Measurements from ENCODE around the gene ITIH3.

ITIH3 gene

GRCh38 chr3:52827441-52827840, 32.8 kb downstream of the ITIH3 start:
- FAIRE-seq, result peak; percentile 31
- peak; percentile 57 for DNase-seq (ENCODE audit: low spot score)

- DNase-seq (ENCODE audit: low spot score) (peak; percentile 84), FAIRE-seq (peak; percentile 83)
These were observed 33.3 kb downstream of the ITIH3 start for GRCh38 chr3:52827866-52828376.

- DNase-seq (ENCODE audit: low spot score) (no peak), FAIRE-seq (no peak)
These were observed 34.9 kb downstream of the ITIH3 start for GRCh38 chr3:52829482-52829881.

- no peak for FAIRE-seq
- no peak for DNase-seq (ENCODE audit: low spot score)
These were observed 35.4 kb downstream of the ITIH3 start for GRCh38 chr3:52829906-52830463.

GRCh38 chr3:52830535-52831258, 36.1 kb downstream of the ITIH3 start, which contains the start of gene ITIH4:
Gene ITIH4, minus strand, starts transcription at chr3:52830672. Its CDS starts 30 bp downstream, at chr3:52830642.
- DNase-seq (ENCODE audit: low spot score) (no peak), FAIRE-seq (no peak)

GRCh38 chr3:52831500-52832301, 37.1 kb downstream of the ITIH3 start:
- peak; percentile 81 for FAIRE-seq
- peak; percentile 82 for DNase-seq (ENCODE audit: low spot score)

GRCh38 chr3:52833202-52833601, 38.6 kb downstream of the ITIH3 start:
- FAIRE-seq (no peak), DNase-seq (ENCODE audit: low spot score) (no peak)

- no peak for DNase-seq (ENCODE audit: low spot score)
- no peak for FAIRE-seq
These were observed 40.4 kb downstream of the ITIH3 start, which contains the start of gene MUSTN1 for GRCh38 chr3:52834871-52835501. Gene MUSTN1, minus strand, starts transcription at chr3:52835019. Its CDS starts 71 bp downstream, at chr3:52834948.

GRCh38 chr3:52835766-52836470, 41.3 kb downstream of the ITIH3 start:
- DNase-seq (ENCODE audit: low spot score) (no peak), FAIRE-seq (no peak)

GRCh38 chr3:52836471-52836845, 41.9 kb downstream of the ITIH3 start:
- no peak for DNase-seq (ENCODE audit: low spot score)
- no peak for FAIRE-seq

- DNase-seq (ENCODE audit: low spot score) (no peak), FAIRE-seq (no peak)
These were observed 42.4 kb downstream of the ITIH3 start for GRCh38 chr3:52836986-52837385.

GRCh38 chr3:52838561-52839267, 44.1 kb downstream of the ITIH3 start:
- DNase-seq (ENCODE audit: low spot score), result no peak
- FAIRE-seq, result no peak

- FAIRE-seq (no peak), DNase-seq (ENCODE audit: low spot score) (no peak)
These were observed 44.6 kb downstream of the ITIH3 start for GRCh38 chr3:52839268-52839575.

GRCh38 chr3:52839892-52840545, 45.4 kb downstream of the ITIH3 start:
- FAIRE-seq (no peak), DNase-seq (ENCODE audit: low spot score) (no peak)

- DNase-seq (ENCODE audit: low spot score) (no peak), FAIRE-seq (no peak)
These were observed 46.8 kb downstream of the ITIH3 start for GRCh38 chr3:52841211-52841980.

- DNase-seq (ENCODE audit: low spot score) (no peak), FAIRE-seq (no peak)
These were observed 47.4 kb downstream of the ITIH3 start for GRCh38 chr3:52841981-52842340.

GRCh38 chr3:52842424-52842823, 47.8 kb downstream of the ITIH3 start:
- DNase-seq (ENCODE audit: low spot score), result no peak
- FAIRE-seq, result no peak

GRCh38 chr3:52843108-52843865, 48.7 kb downstream of the ITIH3 start:
- FAIRE-seq (no peak), DNase-seq (ENCODE audit: low spot score) (no peak)

- DNase-seq (ENCODE audit: low spot score) (no peak), FAIRE-seq (no peak)
These were observed 49.3 kb downstream of the ITIH3 start for GRCh38 chr3:52843881-52844280.

Measured in RCC 7860 (cell line).